22Rv1 (cell line): ENCODE measurements around the gene SEPSECS.

Experiments
- H3K27ac ChIP-seq: fragments of 450-650 bp; 2 replicates; pipeline ENCODE4 v1.5.1; 2017
- CTCF ChIP-seq: fragments of 450-650 bp; IDR thresholded peaks from 2 replicates; pipeline ENCODE4 v1.5.1; 2017; ENCODE audit warnings: mild to moderate bottlenecking
- ZFX ChIP-seq: fragments of 450-650 bp; IDR thresholded peaks from 2 replicates; pipeline ENCODE4 v1.6.1; 2017; ENCODE audit warnings: antibody characterized with exemption, borderline replicate concordance

Gene SEPSECS

GRCh38 chr4:25165916-25166315 is 5.7 kb upstream of the SEPSECS start:
- TF ChIP-seq ZFX (no peak), CTCF (no peak)
- no peak overlapping the region for H3K27ac ChIP-seq

GRCh38 chr4:25163196-25163595 is 2.9 kb upstream of the SEPSECS start:
- TF ChIP-seq CTCF (no peak), ZFX (no peak)

GRCh38 chr4:25162566-25162965 is 2.3 kb upstream of the SEPSECS start:
- peak overlapping the region; percentile 99 for H3K27ac ChIP-seq
- no peak for TF ChIP-seq CTCF
- no peak for TF ChIP-seq ZFX

More at GRCh38 chr4:25163196-25163595, 2.9 kb upstream of the SEPSECS start:
- H3K27ac ChIP-seq: 0 out of 2 replicates have a peak overlapping the region, but pooled peaks have one; percentile 18

- no peak for TF ChIP-seq CTCF
- TF ChIP-seq ZFX: no peak
- peak overlapping the region; percentile 99 for H3K27ac ChIP-seq
Observed at GRCh38 chr4:25161593-25161950, 1.3 kb upstream of the SEPSECS start.

GRCh38 chr4:25160714-25161592 is 704 bp upstream of the SEPSECS start:
- no peak for TF ChIP-seq ZFX
- no peak for TF ChIP-seq CTCF
- H3K27ac ChIP-seq: peak overlapping the region; percentile 99

GRCh38 chr4:25158817-25159216 is 1.4 kb downstream of the SEPSECS start:
- peak overlapping the region; percentile 99 for H3K27ac ChIP-seq
- no peak for TF ChIP-seq CTCF
- TF ChIP-seq ZFX: no peak

- TF ChIP-seq CTCF: no peak
- H3K27ac ChIP-seq: no peak overlapping the region
Observed at GRCh38 chr4:25157081-25157480, 3.2 kb downstream of the SEPSECS start.
